Smooth muscle cell (in vitro differentiated cells): ENCODE data around the gene GFPT2. TPM values are rescaled to one million over a fixed set of nuclear protein-coding genes. Genes with fewer than 3 reads are reported as not detected.

Experiments
- DNase-seq: peaks from one replicate; lab custom pipeline; 2025; ENCODE audit not compliant: unreplicated experiment; lab: John Stamatoyannopoulos, UW
- H2AFZ ChIP-seq: fragments of 200-600 bp; sonication (generic); 2 replicates; pipeline ENCODE4 v1.6.0; 2016; ENCODE audit warnings: antibody characterized with exemption, low read depth, mild to moderate bottlenecking
- H3F3A ChIP-seq: fragments of 200-600 bp; sonication (generic); 2 replicates; pipeline ENCODE4 v1.6.0; 2017; ENCODE audit warnings: antibody characterized with exemption, low read depth
- H3K27ac ChIP-seq: fragments of 200-600 bp; sonication (generic); 2 replicates; pipeline ENCODE4 v1.5.1; 2016; ENCODE audit warnings: low read depth, mild to moderate bottlenecking
- H3K27me3 ChIP-seq: fragments of 200-600 bp; sonication (generic); 2 replicates; pipeline ENCODE4 v1.6.1; 2016; ENCODE audit warnings: low read depth, mild to moderate bottlenecking
- H3K36me3 ChIP-seq: fragments of 200-600 bp; sonication (generic); 2 replicates; pipeline ENCODE4 v1.5.1; 2016; ENCODE audit warnings: low read depth
- H3K4me1 ChIP-seq: fragments of 200-600 bp; sonication (generic); 2 replicates; pipeline ENCODE4 v1.5.1; 2016; ENCODE audit warnings: low read depth
- H3K4me2 ChIP-seq: fragments of 200-600 bp; sonication (generic); 2 replicates; pipeline ENCODE4 v1.6.0; 2016; ENCODE audit warnings: mild to moderate bottlenecking
- H3K4me3 ChIP-seq: fragments of 200-600 bp; sonication (generic); 2 replicates; pipeline ENCODE4 v1.5.1; 2016; ENCODE audit warnings: mild to moderate bottlenecking
- H3K79me2 ChIP-seq: fragments of 200-600 bp; sonication (generic); 2 replicates; pipeline ENCODE4 v1.6.0; 2016; ENCODE audit warnings: low read depth, mild to moderate bottlenecking
- H3K9ac ChIP-seq: fragments of 200-600 bp; sonication (generic); 2 replicates; pipeline ENCODE4 v1.6.0; 2016; ENCODE audit warnings: low read depth
- H3K9me3 ChIP-seq: fragments of 200-600 bp; sonication (generic); replicated peaks from 2 replicates; pipeline ENCODE4 v1.5.1; 2016; ENCODE audit warnings: low read depth
- H4K20me1 ChIP-seq: fragments of 200-600 bp; sonication (generic); 2 replicates; pipeline ENCODE4 v1.6.0; 2016; ENCODE audit warnings: low read depth
- WGBS: methylation state at CpG from one replicate; pipeline ENCODE4 v1.1.7; 2016; ENCODE audit warnings: low lambda C conversion rate; 5-methylcytosine and 5-hydroxymethylcytosine counted together
- polyA plus RNA-seq: library from polyadenylated mRNA; unstranded; fragments of >200 nt; fragmentation: Nextera tagmentation; extraction: Ambion mirVana; gene quantifications from 2 replicates; pipeline ENCODE4 v1.2.1, GENCODE V29; 2016
- total RNA-seq: library from RNA; depleted of rRNA; stranded (reverse); fragments of >200 nt; gene quantifications from 2 replicates; pipeline ENCODE4 v1.2.3, GENCODE V29; 2014
- TF ChIP-seq, protein P1 (sequence below): fragments of 200-600 bp; sonication (generic); IDR thresholded peaks from 2 replicates; pipeline ENCODE4 v1.5.1; 2017; ENCODE audit warnings: borderline replicate concordance, mild to moderate bottlenecking, antibody characterized with exemption; ENCODE audit not compliant: insufficient read depth, poor library complexity, severe bottlenecking

GFPT2 gene
- total and polyA plus RNA-seq, 2 experiments from 2014 or later, result 137 to 243 TPM

DNA sequence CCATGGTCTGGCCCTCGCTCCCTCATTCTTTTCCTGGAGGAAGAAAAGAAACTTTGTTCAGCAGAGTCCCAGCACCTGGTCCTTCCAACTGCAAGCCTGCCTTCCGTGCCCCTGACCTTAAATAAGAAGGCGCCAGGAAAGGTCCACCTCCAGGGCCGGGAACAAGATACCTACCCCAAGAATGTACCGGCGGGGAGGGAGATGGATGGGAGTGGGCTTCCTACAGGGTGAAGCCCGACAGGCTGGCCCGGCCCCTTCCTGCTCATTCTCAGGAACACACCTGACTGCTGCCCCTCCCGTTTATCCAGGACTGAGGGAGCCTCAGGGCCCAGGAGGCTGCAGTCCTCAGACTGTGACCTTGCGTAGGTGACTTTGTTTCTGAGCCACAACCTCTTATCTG lies 27.3 kb upstream of the GFPT2 start:
- Histone ChIP-seq H3K27me3 (no peaks in the 10 kb centered on the region), H3K4me2 (no peak overlapping the region), H3K27ac (no peak overlapping the region), H3F3A (no peaks in the 10 kb centered on the region), H3K9ac (no peak overlapping the region), H4K20me1 (no peaks in the 10 kb centered on the region), H3K79me2 (no peaks in the 10 kb centered on the region), H3K9me3 (no peaks in the 10 kb centered on the region), H2AFZ (no peak overlapping the region), H3K36me3 (no peaks in the 10 kb centered on the region), H3K4me1 (no peaks in the 10 kb centered on the region), H3K4me3 (no peak overlapping the region)
- DNase-seq, result no peak
- WGBS, result 89% methylated on average over 10 of the region's 10 CpGs
- TF ChIP-seq, protein P1, sequence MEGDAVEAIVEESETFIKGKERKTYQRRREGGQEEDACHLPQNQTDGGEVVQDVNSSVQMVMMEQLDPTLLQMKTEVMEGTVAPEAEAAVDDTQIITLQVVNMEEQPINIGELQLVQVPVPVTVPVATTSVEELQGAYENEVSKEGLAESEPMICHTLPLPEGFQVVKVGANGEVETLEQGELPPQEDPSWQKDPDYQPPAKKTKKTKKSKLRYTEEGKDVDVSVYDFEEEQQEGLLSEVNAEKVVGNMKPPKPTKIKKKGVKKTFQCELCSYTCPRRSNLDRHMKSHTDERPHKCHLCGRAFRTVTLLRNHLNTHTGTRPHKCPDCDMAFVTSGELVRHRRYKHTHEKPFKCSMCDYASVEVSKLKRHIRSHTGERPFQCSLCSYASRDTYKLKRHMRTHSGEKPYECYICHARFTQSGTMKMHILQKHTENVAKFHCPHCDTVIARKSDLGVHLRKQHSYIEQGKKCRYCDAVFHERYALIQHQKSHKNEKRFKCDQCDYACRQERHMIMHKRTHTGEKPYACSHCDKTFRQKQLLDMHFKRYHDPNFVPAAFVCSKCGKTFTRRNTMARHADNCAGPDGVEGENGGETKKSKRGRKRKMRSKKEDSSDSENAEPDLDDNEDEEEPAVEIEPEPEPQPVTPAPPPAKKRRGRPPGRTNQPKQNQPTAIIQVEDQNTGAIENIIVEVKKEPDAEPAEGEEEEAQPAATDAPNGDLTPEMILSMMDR, result no peak

DNA sequence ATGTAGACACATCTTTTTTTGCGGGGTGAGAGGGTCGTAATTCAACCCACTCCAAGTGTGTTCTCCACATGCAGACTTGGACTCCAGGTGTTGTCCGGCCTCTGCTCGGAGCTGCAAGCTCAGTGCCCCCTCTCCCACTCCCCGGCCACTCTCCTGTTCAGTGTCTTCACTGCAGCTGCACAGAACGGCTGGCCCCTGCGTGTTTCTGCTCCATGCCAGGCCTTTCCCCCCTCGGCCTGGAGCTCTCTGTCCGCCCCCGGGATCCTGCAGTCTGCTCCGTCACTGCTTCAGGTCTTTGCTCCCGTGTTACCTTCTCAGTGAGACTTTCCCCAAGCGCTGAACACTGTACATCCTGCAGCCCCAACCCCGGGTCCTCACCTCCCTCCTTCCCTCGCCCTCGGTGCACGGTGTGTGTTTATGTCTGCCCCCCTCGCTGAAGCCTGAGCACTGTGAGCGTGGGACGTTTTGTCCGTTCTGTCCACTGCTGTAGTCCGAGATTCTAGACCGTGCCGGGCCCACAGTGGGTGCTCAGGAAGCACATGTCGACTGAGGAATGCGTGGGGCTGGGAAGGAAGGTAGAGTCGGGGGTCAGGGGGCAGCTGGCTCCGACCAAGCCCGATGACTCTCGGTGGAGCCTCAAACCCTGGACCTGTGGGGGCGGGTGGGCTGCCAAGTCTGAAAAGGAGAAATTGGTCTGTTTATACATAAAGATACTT lies 26.4 kb upstream of the GFPT2 start:
- H3K4me1 ChIP-seq, result no peaks in the 10 kb centered on the region
- H3K4me2 ChIP-seq, result no peak overlapping the region
- H4K20me1 ChIP-seq, result no peaks in the 10 kb centered on the region
- no peak overlapping the region for H3K9ac ChIP-seq
- TF ChIP-seq, protein P1, result no peak
- no peaks in the 10 kb centered on the region for H3F3A ChIP-seq
- no peak overlapping the region for H3K4me3 ChIP-seq
- H3K27me3 ChIP-seq, result no peaks in the 10 kb centered on the region
- no peaks in the 10 kb centered on the region for H3K9me3 ChIP-seq
- H3K36me3 ChIP-seq, result no peaks in the 10 kb centered on the region
- no peaks in the 10 kb centered on the region for H3K79me2 ChIP-seq
- H3K27ac ChIP-seq, result no peak overlapping the region
- no peak for DNase-seq
- H2AFZ ChIP-seq, result no peak overlapping the region
- WGBS, result 89% methylated on average over 31 of the region's 31 CpGs

DNA sequence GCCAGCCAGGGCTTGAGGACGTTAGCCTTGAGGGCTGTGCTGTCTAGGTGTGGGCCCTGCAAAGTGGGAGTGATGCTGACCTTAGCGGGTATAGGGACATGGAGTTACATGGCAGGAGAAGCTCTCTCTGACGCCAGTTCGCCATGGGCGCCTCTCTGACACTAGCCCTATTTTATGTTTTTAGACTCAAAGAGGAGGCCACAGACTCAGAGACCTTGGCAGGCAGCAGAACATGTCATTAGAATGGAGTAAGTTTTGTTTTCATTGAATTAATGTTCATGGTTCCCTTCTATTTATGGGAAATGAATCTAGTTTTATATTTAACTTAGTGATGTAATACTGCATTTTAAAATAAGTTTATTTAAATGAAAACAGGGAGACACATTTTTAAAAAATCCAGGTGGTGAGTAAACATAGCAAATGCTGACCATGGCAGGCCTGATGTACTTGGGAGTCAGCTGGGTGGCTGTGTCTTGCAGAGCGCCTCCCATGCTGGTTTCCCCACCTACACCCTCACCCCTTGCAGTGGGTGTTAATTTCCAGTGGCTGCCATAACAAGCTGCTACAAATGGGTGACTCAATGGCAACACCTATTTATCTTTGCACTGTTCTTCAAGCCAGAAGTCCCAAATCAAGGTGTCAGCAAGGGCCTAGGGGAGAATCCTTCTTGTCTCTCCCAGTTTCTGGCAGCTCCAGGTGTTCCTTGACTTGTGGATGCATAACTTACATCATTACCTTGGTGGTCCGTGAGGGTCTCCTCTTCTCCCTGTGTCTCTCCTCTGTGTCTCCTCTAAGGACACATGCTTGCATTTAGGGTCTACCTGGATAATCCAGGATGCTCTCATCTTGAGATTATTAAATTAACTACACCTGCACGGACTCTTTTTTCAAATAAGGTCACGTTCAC lies 25.6 kb upstream of the GFPT2 start:
- H2AFZ ChIP-seq, result no peak overlapping the region
- H3K27me3 ChIP-seq, result no peaks in the 10 kb centered on the region
- H3K9me3 ChIP-seq, result no peaks in the 10 kb centered on the region

More for the DNA sequence above, 25.6 kb upstream of the GFPT2 start:
- no peak overlapping the region for H3K4me2 ChIP-seq
- H3K4me3 ChIP-seq, result no peak overlapping the region
- WGBS, result 93% methylated on average over 9 of the region's 9 CpGs
- H4K20me1 ChIP-seq, result no peaks in the 10 kb centered on the region
- H3F3A ChIP-seq, result no peaks in the 10 kb centered on the region
- no peaks in the 10 kb centered on the region for H3K79me2 ChIP-seq
- no peaks in the 10 kb centered on the region for H3K4me1 ChIP-seq
- H3K27ac ChIP-seq, result no peak overlapping the region
- TF ChIP-seq, protein P1, result no peak
- no peaks in the 10 kb centered on the region for H3K36me3 ChIP-seq
- H3K9ac ChIP-seq, result no peak overlapping the region
- no peak for DNase-seq
